ENCODE results near the gene TLR5.

Gene TLR5

DNA sequence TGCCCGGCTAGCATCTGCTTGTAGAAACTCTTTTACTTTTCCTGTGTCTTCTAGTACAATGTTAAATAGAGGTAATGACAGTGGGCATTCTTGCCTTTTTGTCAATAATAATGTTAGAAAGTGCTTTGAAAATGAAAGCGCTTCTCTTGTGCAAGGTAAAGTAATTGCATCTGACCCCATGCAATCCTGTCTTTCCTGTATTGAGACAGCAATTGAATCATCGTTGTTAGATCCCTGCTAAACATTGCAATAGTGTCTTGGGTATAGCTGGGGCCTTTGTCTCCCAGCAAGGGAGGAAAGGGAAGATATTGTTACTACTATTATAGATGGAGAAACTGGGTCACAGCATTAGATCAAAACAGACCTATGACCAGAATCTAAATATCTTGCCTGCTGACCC is 80.9 kb downstream of the TLR5 start:
- DNase-seq, result no peak

DNA sequence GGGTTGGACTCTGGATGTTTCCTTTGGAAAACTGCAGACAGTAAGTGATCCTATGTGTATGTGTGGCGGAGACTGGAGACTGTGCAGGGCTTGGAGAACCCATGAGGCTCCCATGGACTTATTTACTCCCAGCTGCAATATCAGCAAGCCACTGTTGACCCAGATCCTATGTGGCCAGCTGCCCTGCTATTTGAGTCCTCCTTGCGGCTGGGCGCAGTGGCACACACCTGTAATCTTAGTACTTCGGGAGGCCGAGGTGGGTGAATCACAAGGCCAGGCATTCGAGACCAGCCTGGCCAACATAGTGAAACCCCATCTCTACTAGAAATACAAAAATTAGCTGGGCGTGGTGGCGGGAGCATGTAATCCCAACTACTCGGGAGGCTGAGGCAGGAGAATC is 83.5 kb downstream of the TLR5 start:
- no peak for DNase-seq
